Panc1 (cell line): ENCODE measurements around the gene CDK5RAP1. TPM values are rescaled to one million over a fixed set of nuclear protein-coding genes. Genes with fewer than 3 reads are reported as not detected.

Experiments
- ATAC-seq: fragments of 200-7000 bp; cut with Tn5 transposase; 2 replicates; pipeline ENCODE4 v1.9.1; 2020; ENCODE audit warnings: mild to moderate bottlenecking, moderate library complexity
- BruUV-seq: library from RNA; stranded (reverse); fragments of 400-500 nt; replicated peaks from 2 replicates; lab custom pipeline; 2021; lab: Mats Ljungman, UMichigan
- CTCF ChIA-PET: fragments of 300-600 bp; sonication (Branson Sonifier 250); formaldehyde crosslinking; loops from one replicate; lab custom pipeline; 2022; ENCODE audit warnings: antibody characterized with exemption; lab: Charles Lee
- POLR2A ChIA-PET: fragments of 300-600 bp; sonication (Branson Sonifier 250); formaldehyde crosslinking; loops from one replicate; lab custom pipeline; 2022; ENCODE audit warnings: antibody characterized with exemption; lab: Charles Lee
- DNase-seq: peaks from one replicate; pipeline ENCODE4 v3.0.0-alpha.2; 2010; ENCODE audit warnings: low read depth, low spot score
- H3K27ac ChIP-seq: 2 replicates; pipeline ENCODE4 v1.5.1; 2011; ENCODE audit warnings: mild to moderate bottlenecking, low read length, inconsistent platforms
- H3K27me3 ChIP-seq: fragments of 200-500 bp; sonication (Bioruptor generic); 2 replicates; pipeline ENCODE4 v1.6.0; 2014; ENCODE audit warnings: low read length, inconsistent platforms; ENCODE audit not compliant: control insufficient read depth, insufficient read depth
- H3K36me3 ChIP-seq: fragments of 200-500 bp; sonication (Bioruptor generic); 2 replicates; pipeline ENCODE4 v1.5.1; 2014; ENCODE audit warnings: inconsistent platforms, mild to moderate bottlenecking, low read length, moderate library complexity; ENCODE audit not compliant: control insufficient read depth, insufficient read depth
- H3K4me1 ChIP-seq: 2 replicates; pipeline ENCODE4 v1.5.1; 2011; ENCODE audit warnings: inconsistent platforms, mild to moderate bottlenecking, low read length, moderate library complexity; ENCODE audit not compliant: control insufficient read depth, insufficient read depth
- H3K4me3 ChIP-seq, 2 experiments: 2 replicates each; pipeline ENCODE4 v1.5.1; 2011 to 2012; ENCODE audit warnings: low read depth in 2 of 2, low read length in 2 of 2, mild to moderate bottlenecking in 2 of 2, inconsistent platforms in 1 of 2, moderate library complexity in 1 of 2
- H3K9me3 ChIP-seq: fragments of 200-500 bp; sonication (Bioruptor generic); 2 replicates; pipeline ENCODE4 v1.5.1; 2014; ENCODE audit warnings: low read depth, mild to moderate bottlenecking, inconsistent platforms, low read length, moderate library complexity; ENCODE audit not compliant: control insufficient read depth, insufficient read depth
- CTCF ChIP-seq: fragments of 450-650 bp; IDR thresholded peaks from 2 replicates; pipeline ENCODE4 v1.5.1; 2017; ENCODE audit warnings: mild to moderate bottlenecking
- POLR2AphosphoS5 ChIP-seq: IDR thresholded peaks from 2 replicates; pipeline ENCODE4 v1.6.1; 2012; ENCODE audit warnings: mild to moderate bottlenecking, low read depth, low read length, moderate library complexity
- SIN3A ChIP-seq: IDR thresholded peaks from 2 replicates; pipeline ENCODE4 v1.6.1; 2012; ENCODE audit warnings: low read depth, mild to moderate bottlenecking, low read length, moderate library complexity, borderline replicate concordance; ENCODE audit not compliant: insufficient read depth
- TCF7L2 ChIP-seq: IDR thresholded peaks from 2 replicates; pipeline ENCODE4 v1.6.1; 2011; ENCODE audit warnings: mild to moderate bottlenecking, low read depth, low read length, inconsistent platforms
- in situ Hi-C: cut with HindIII; loops from 2 replicates; pipeline ENCODE4 v1.10.0; 2016; ENCODE audit warnings: low sequenced_read_pairs, low pct_unique_long_range_greater_than_20kb
- intact Hi-C: fragments of 100-400 bp; cut with micrococcal nuclease; formaldehyde crosslinking; loops from one replicate; pipeline ENCODE4 v1.10.0; 2022; ENCODE audit not compliant: unreplicated experiment
- total RNA-seq: library from RNA; stranded (reverse); gene quantifications from one replicate; pipeline ENCODE4 v1.2.1, GENCODE V29; 2021; ENCODE audit not compliant: unreplicated experiment
- TF ChIP-seq, protein P1 (sequence below), 2 experiments: IDR thresholded peaks; 2 replicates each; pipeline ENCODE4 v1.6.1; 2011 to 2012; ENCODE audit warnings: low read depth in 2 of 2, control low read depth in 1 of 2, low read length in 1 of 2, mild to moderate bottlenecking in 1 of 2, moderate library complexity in 1 of 2; ENCODE audit not compliant: insufficient read depth in 1 of 2

The CDK5RAP1 gene
- total RNA-seq, 1 experiment from 2014 or later: 34.8 TPM

DNA sequence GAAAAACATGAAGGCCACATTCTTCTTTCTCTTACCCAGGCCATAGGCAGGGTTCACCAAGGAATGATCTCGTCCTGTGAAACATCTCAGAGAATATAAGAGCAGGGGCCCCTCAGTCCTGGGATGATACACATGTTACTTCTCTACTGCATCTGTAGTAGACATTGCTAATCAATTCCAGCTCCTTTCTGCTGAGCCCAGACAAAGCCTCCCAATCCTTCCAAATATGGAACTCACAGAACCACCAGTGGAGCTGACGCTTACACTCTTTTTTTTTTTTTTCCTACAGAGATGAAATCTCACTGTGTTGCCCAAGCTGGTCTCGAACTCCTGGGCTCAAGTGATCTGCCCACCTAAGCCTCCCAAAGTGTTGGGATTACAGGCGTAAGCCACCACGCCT lies 33.1 kb upstream of the CDK5RAP1 start:
- in situ Hi-C loops: no loop called here
- CTCF ChIA-PET: no interaction called here
- Histone ChIP-seq H3K27me3 (no peaks in the 10 kb centered on the region), H3K4me1 (no peaks in the 10 kb centered on the region), H3K27ac (no peak overlapping the region), H3K9me3 (no peaks in the 10 kb centered on the region), H3K36me3 (no peaks in the 10 kb centered on the region), H3K4me3 (no peak overlapping the region)
- ATAC-seq: no peak
- intact Hi-C loops: no loop called here
- DNase-seq: no peak
- TF ChIP-seq TCF7L2 (no peak), SIN3A (no peak), POLR2AphosphoS5 (no peak), CTCF (no peak)
- TF ChIP-seq, protein P1, sequence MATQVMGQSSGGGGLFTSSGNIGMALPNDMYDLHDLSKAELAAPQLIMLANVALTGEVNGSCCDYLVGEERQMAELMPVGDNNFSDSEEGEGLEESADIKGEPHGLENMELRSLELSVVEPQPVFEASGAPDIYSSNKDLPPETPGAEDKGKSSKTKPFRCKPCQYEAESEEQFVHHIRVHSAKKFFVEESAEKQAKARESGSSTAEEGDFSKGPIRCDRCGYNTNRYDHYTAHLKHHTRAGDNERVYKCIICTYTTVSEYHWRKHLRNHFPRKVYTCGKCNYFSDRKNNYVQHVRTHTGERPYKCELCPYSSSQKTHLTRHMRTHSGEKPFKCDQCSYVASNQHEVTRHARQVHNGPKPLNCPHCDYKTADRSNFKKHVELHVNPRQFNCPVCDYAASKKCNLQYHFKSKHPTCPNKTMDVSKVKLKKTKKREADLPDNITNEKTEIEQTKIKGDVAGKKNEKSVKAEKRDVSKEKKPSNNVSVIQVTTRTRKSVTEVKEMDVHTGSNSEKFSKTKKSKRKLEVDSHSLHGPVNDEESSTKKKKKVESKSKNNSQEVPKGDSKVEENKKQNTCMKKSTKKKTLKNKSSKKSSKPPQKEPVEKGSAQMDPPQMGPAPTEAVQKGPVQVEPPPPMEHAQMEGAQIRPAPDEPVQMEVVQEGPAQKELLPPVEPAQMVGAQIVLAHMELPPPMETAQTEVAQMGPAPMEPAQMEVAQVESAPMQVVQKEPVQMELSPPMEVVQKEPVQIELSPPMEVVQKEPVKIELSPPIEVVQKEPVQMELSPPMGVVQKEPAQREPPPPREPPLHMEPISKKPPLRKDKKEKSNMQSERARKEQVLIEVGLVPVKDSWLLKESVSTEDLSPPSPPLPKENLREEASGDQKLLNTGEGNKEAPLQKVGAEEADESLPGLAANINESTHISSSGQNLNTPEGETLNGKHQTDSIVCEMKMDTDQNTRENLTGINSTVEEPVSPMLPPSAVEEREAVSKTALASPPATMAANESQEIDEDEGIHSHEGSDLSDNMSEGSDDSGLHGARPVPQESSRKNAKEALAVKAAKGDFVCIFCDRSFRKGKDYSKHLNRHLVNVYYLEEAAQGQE (IDR thresholded peaks at IDR 0.05; ENCODE audit: insufficient read depth in 1 of 2, low read depth in 2 of 2, low read length in 1 of 2): no peak
- POLR2A ChIA-PET: no interaction called here
- BruUV-seq: no TSS peak

DNA sequence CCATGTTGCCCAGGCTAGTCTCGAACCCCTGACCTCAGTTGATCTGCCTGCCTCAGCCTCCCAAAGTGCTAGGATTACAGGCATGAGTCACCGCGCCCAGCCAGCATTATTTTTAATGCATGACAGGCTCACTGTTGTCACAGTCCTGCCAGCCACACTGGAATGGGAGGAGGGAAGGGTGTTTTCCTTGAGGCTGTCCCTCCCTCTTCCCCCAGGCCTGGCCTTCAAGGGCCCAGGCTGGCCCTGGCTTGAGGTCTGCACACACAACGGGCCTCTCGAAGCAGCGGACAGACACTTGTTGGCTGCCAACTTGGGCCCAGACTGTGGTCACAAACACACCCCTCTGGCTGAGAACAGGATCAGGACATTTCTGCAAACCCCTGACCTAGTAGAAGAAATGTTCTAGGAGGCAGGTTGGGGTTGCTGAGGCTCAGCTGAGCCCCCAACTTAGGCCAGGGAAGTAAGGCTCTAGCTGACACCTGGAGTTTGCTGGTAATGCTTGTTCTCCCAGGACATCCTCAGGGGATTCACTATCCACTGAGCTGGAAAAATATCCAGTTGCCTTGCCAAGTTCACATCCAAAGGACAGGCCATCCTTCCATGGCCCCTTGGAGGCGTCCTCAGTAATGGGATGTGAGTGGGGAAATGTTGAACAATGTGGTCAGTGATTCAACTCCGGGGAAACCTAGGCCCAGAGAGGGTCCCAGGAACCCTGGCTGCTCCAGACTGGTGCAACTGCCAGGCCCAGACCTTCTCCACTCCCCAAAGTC lies 32.3 kb upstream of the CDK5RAP1 start:
- BruUV-seq: no TSS peak
- POLR2A ChIA-PET: no interaction called here
- TF ChIP-seq TCF7L2 (no peak), CTCF (no peak), POLR2AphosphoS5 (no peak), SIN3A (no peak)
- TF ChIP-seq, protein P1 (IDR thresholded peaks at IDR 0.05; ENCODE audit: insufficient read depth in 1 of 2, low read depth in 2 of 2, low read length in 1 of 2): no peak
- H3K27me3 ChIP-seq: no peaks in the 10 kb centered on the region
- CTCF ChIA-PET: no interaction called here
- H3K4me3 ChIP-seq: no peak overlapping the region
- ATAC-seq (no peak), DNase-seq (no peak)
- H3K9me3 ChIP-seq: no peaks in the 10 kb centered on the region
- in situ Hi-C loops: no loop called here
- intact Hi-C loops: no loop called here
- H3K4me1 ChIP-seq: no peaks in the 10 kb centered on the region
- H3K27ac ChIP-seq: no peak overlapping the region
- H3K36me3 ChIP-seq: no peaks in the 10 kb centered on the region
